Measurements from ENCODE around the gene DOP1B.
"Not testable (repeated sequence)": the region's sequence is repeated elsewhere in the genome, so short reads cannot be mapped to it uniquely, and the experiment has no call there.

Gene DOP1B

DNA sequence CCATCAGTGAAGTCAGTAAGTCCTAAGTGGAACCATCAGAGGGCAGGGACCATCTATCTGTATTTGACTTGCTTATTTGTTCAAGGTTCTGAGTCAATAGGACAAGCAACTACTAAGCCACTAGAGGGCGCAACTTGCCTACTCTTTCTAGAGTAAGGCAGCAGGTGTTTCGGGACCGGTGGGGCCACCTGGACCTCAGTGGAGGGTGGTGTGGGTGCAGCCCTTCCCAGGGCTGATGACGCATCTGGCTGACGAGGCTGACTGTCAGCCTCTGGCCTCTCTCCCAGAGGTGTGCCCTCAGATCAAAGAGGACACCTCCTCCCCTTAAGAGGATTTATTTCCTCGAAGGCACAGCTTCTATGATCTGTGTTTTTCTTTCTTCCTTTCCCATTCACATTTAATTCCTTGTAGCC is 15.1 kb upstream of the DOP1B start:
- peak; percentile 84 for DNase-seq

DNA sequence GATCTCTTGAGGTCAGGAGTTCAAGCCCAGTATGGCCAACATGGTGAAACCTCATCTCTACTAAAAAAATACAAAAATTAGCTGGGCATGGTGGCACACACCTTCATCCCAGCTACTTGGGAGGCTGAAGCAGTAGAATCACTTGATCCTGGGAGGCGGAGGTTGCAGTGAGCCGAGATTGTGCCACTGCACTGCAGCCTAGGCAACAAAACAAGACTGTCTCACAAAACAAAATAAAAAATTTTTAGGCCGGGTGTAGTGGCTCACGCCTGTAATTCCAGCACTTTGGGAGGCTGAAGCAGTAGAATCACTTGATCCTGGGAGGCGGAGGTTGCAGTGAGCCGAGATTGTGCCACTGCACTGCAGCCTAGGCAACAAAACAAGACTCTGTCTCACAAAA is 12.4 kb upstream of the DOP1B start:
- not testable (repeated sequence) for DNase-seq

DNA sequence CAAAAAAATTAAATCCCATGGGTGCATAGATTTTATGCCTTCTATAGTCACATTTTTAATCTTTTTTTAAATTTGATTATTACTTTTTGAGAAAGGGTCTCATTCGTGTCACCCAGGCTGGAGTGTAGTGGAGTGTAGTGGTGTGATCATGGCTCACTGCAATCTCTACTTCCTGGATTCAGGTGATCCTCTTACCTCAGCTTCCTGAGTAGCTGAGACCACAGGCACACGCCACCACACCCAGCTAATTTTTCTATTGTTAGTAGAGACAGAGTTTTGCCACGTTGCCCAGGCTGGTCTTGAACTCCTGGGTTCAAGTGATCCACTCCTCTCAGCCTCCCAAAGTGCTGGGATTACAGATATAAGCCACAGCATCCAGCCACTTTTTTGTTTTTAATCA is 11.4 kb upstream of the DOP1B start:
- no peak for DNase-seq

DNA sequence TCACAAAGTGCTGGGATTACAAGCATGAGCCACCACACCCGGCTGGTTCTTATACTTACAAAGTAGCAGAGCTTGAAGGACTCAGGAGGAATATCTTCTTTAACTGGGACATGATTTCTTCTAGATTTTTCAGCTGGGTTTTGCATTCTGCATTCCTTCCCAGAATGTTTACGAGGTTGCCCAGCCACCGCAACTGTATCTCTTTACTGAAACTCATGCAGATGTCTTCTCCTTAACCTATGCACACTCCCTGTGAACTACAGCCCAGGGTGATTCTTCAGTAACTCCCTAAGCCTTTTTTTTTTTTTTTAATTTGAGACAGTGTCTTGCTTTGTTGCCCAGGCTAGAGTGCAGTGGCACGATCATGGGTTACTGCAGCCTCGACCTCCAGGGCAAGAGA is 8.7 kb upstream of the DOP1B start:
- no peak for DNase-seq

DNA sequence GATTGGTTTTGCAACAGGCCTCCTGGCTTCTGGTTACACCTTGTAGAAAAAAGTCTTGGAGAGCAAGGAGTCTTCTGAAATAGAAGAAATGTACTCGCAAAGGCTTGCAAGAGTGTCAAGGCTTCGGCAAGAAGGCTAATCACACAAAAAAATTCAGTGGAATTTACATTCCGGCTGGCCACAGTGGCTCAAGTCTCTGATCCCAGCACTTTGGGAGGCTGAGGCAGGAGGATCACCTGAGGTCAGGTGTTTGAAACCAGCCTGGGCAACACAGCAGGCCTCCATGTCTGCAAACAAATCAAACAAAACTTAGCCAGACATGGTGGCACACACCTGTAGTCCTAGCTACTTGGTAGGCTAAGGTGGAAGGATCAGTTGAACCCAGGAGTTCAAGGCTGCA is 7.7 kb upstream of the DOP1B start:
- no peak for DNase-seq

DNA sequence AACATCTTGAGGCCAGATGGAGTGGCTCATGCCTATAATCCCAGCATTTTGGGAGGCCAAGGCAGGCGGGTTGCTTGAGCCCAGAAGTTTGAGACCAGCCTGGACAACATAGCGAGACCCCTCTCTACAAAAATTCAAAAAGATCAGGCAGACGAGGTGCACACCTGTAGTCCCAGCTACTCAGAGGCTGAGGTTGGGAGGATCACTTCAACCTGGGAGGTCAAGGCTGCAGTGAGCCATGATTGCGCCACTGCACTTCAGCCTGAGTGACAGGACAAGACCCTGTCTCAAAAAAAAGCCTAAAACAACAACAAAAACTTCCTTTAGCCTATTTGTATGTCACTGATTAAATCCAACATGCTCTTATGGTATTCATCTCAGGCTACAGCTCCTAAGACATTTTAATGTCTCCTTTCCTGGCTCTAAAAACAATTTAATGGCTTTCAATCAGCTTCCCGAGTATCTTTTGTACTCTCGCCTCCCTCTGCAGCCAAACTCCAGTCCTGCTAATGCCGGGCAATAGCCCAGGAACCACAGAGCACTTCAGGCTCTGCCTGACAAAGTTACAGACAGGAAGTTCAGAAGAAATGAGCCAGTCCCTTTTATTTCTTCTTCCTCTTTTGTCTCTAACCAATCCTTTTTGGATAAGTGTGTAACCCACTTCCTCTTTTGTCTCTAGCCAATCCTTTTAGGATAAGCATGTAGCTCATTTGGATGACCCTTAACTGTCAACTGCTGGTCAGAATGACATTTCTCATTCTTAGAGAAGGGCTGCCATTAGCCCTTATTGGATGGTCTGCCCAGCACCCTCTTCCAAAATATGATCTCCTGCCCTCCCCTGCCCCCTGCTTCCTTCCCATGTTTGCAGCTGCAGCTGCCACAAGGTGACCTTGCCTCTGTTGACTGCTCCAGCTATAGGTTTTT is 6.6 kb upstream of the DOP1B start:
- no peak for DNase-seq

DNA sequence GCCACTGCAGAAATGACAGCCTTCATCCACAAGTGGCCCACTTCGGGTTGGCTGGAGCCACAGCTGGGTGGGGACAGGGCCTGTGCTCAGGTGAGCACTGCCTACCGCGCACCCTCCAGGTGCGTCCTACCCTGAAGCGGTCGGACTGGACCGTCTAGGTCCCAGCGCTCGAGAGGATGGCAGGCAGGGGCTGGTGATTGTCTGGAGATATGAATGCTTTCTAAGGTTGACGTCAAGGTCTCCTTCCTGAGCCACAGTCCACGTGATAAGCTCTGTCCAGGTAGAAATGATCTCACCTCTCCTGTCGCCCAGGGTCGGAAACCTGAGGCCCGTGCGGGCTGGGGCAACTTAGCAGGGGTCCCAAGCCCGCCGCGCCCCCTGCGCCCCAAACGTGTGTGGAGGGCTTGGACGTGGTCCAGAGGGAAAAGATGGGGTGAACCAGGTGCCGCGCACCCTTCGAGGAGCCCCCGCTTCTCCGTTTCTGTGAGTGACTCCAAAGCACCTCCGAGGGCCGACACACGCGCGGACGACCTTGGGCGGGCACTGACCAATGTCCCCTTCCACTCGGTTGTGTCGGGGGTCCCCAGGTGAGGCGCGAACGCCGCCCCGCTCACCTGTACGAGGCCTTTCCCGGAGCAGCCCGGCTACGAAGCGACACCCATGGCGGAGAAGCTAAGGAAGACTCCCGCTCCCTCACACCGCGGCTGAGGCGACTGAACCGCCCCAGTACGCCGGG is 853 bp upstream of the DOP1B start:
- DNase-seq, result no peak

DNA sequence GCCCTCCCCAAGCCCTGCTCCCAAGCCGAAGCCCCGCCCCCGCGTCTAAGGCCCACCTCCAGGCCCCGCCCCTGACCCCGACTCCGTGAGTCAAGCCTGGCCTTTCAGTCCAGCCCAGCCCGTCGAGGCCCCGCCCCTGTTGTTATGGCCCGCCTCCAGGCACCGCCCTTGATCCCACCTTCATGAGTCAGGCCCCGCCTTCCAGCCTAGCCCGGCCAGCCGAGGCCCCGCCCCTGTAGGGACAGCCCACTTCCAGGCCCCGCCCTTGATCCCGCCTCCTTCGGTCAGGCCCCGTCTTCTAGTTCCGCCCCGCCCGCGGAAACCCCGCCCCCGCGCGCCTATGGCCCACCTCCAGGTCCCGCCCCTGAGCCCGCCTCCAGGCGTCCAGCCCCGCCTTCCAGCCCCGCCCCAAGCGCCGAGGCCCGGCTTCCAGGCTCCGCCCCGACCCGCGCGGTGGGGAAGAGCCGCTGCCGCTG is 247 bp upstream of the DOP1B start:
- DNase-seq, result peak; percentile 100

DNA sequence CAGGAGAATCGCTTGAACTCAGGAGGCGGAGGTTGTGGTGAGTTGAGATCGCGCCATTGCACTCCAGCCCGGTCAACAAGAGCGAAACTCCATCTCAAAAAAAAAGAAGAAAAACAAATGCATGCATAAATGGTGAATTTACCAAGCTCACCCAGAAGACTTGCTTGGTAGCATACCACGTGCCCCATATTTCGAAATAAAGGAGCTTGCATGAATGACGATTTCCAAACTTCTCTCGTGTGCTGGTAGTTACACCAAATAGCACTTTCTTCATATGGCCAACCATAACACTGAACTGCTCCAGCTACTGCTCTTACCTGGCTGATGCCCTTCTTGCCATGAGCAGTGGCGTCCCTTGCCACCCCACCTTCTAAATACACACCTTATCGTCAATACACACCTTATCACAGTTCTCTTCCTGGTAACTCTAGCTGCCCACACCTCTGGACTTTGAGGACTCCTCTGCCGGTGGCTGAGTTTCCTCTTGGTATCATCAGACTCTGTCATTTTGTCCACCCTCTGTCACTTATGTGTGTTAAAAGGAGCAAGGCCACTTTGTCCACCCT is 2.8 kb downstream of the DOP1B start:
- no peak for DNase-seq

DNA sequence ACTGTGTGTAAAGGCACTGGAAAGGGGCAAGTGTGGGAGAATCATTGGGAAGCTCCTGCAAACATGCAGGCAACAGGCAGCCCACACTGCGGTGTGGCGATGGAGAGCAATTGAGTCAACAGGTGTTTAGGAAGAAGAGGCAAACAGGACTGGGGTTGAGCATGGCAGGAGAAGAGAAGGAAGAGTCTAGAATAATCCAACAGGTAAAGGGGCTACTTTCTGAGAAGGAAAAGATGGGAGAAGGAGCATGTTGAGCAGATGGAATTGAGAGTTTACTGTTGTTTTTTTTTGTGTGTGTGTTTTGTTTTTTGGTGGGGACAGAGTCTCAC is 4.2 kb downstream of the DOP1B start:
- no peak for DNase-seq

DNA sequence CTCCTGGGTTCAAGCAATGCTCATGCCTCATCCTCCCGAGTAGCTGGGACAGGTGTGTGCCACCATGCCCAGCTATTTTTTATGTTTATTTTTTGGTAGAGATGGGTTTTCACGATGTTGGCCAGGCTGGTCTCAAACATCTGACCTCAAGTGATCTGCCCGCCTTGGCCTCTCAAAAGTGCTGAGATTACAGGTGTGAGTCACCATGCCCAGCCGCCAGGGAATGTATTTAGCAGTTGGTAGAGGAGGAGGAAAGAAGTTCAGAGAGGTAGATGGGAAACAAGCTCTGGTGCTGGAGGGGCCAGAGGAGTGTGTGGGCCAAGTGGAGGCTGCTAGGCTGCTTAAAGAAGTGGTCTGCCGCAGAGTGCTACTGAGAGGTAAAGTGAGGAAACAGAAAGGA is 6.0 kb downstream of the DOP1B start:
- DNase-seq, result no peak

DNA sequence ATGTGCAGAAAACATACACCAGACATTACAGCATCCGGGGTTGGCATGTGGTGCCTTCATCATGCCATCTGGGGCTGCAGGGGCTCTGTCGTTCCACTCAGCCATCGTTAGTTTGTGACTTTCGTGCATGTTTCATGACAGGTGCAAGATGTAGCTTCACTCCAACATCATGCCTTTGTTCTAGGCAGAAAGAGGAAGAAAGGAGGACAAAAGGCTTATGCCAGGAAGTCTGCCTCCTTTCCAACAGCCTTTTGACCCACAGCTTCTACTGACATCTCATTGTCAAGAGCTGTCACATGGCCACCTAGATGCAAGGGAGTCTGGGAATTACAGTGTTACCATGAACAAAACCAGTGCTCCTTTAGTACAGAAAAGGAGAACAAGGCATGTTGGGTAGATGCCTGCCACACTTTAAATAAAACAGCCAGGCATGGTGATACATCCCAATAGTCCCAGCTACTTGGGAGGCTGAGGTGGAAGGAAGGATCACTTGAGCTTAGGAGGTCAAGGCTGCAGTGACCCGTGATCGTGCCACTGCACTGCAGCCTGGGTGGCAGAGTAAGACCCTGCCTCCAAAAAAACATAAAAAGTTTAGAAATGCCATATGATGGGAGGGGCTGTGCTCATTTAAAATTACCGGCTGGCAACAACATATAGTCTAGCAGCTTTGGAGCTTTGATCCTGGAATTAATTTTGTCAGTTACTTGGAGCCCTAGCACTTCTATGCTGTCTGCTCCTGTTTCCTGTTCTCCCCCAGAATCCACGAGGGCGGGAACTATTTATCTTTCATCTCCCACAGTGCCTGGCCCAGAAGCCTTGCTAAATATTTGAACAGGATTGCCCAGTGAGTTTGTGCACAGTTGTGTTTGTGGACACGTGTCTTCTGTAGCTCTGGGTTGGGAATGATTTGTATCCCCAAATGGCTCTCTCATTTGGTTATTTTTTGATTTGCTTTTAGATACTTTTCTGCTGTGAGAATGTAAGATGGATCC is 7.4 kb downstream of the DOP1B start:
- DNase-seq, result no peak

DNA sequence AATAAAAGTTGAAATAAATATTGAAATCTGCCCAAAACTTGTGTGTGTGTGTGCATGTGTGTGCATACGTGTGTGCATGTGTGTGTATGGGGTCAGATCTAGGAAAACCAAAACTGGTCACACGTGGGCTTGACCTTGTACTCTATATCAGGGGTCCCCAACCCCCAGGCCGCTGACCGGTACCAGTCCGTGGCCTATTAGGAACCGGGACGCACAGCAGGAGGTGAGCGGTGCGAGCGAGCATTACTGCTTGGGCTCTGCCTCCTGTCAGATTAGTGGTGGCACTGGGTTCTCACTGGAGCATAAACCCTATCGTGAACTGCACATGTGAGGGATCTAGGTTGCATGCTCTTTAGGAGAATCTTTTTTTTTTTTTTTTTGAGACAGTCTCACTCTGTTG is 8.7 kb downstream of the DOP1B start:
- no peak for DNase-seq

DNA sequence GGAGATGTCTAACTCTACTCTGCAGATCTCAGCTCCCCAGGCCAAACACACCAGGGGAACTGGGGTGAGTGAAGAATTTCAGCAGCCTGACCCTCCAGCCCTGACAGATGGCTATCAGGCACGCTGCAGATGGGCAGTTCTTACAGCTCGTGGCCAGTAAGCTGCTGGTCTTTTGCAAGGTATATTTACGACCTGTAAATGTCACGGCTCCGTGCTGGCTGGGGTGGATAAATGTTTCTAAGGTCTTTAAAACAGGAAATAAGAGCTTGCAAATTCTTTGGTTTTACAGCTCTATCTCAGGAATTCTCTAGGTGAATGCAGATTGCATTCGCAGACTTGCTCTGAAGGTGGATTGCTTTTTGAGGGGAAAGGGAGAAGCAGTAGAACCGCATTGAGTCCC is 10.1 kb downstream of the DOP1B start:
- no peak for DNase-seq

DNA sequence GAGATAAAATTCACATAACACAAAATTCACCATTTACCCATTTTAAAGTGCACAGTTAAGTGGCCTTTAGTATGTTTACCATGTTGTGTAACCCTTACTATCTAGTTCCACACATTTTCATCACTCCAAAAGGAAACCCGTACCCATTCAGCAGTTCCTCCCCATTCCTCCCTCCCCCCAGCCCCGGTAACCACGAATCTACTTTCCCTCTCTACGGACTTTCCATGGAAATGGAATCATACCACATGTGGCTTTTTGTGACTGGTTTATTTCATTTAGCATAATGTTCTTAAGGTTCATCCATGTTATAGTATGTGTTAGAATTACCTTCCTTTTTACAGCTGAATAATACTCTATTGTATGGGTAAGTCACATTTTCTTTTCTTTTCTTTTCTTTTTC is 10.9 kb downstream of the DOP1B start:
- DNase-seq, result no peak

DNA sequence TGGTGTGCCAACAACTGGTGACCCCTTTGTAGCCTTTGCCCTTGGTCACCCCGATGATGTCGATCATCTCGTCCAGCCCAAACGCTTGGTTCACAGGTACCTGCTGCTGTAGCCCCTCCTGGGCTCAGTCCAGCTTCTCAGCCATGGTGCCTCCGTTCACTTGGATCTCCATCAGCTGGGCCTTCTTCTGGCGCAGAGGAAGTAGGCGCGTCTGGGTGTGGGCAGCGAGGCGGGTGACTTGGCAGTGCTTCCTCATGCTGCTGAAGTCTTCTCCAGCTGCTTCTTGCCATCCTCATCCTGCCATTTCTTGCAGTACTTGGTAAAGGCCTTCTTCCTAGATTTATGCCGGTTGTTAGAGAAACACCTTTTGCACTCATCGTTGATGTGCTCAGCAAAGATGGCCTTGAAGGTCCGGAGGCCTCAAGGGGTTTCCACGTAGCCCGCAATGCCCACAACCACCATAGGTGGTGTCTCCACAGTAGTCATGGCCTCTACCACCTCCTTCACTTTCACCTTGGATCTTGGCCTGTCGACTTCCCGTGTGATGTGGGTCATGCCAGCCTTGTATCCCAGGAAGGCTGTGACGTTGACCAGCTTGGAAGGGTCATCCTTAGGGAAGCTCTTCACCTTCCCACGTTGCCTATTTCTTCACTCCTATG is 13.0 kb downstream of the DOP1B start:
- no peak for DNase-seq

DNA sequence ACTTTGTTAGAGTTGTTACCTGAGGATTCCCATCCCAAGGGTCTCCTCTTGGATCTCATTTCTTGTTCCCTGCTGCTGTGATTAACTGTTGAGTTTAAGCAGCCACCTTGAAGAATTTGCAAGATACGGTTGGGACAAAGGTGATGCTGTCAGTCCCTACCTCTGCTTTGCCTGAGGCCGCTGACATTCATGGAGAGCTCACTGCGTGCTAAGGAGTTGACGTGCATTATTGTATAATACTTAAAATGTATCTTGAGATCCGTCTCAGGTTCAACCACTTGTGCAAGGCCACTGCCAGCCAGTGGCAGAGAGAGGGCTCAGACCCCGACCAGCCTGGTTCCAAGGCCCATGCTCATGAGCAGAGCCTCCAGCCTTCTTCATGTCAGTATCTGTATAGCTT is 14.2 kb downstream of the DOP1B start:
- DNase-seq, result no peak

DNA sequence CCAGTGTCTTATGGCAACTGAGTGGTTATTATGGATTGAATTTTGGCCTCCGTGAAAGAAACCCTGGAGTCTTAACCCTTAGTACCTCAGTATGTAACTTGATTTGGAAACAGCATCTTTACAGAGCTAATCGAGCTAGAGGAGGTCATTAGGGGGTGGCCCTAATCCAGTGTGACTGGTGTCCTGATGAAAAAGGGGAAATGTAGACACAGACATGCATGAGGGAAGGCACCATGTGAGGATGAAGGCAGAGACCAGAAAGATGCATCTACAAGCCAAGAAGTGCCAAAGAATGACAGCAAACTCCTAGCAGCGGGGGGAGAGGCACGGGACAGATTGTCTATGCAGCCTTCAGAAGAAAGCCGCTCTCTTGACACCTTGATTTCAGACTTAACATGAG is 14.7 kb downstream of the DOP1B start:
- no peak for DNase-seq

DNA sequence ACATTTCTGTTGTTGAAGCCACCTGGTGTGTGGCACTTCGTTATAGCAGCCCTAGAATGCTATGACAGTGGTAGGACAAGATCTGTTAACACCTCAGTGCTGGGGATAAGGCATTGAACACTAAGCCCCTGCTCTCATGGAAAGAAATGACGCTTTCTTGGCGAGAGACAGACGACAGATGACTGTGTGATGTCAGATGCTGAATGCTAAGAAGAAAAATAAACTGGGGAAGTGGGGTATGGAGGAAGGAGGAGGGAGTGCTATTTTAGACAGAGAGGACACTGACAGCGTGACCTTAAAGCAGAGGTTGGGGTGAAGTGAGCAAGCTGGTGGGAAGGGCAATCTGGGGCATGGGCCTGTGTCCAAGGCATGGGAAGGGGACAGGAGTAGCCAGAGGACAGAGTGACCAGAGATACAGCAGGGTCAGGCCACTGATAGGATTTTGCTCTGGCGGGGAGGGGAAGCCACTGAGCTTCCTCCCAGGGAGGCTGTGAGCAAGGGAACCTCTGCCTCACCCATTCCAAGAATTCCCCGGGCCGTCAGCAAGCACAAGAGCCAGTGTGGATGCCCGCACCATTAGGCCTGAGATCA is 15.2 kb downstream of the DOP1B start:
- DNase-seq, result no peak

DNA sequence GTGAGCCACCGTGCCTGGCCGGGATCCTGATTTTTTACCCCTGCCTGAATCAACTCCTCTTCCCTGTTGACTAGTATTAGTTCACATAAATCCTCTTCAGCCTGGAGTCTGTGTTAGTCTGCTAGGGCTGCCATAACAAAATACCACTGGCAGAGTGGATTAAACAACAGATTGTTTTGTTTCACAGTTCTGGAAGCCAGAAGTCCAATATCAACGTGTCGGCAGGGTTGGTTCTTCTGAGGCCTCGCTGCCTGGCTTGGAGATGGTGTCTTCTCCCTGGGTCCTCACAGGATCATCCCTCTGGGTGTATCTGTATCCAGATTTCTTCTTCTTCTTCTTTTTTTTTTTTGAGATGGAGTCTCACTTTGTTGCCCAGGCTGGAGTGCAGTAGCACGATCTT is 18.2 kb downstream of the DOP1B start:
- no peak for DNase-seq

DNA sequence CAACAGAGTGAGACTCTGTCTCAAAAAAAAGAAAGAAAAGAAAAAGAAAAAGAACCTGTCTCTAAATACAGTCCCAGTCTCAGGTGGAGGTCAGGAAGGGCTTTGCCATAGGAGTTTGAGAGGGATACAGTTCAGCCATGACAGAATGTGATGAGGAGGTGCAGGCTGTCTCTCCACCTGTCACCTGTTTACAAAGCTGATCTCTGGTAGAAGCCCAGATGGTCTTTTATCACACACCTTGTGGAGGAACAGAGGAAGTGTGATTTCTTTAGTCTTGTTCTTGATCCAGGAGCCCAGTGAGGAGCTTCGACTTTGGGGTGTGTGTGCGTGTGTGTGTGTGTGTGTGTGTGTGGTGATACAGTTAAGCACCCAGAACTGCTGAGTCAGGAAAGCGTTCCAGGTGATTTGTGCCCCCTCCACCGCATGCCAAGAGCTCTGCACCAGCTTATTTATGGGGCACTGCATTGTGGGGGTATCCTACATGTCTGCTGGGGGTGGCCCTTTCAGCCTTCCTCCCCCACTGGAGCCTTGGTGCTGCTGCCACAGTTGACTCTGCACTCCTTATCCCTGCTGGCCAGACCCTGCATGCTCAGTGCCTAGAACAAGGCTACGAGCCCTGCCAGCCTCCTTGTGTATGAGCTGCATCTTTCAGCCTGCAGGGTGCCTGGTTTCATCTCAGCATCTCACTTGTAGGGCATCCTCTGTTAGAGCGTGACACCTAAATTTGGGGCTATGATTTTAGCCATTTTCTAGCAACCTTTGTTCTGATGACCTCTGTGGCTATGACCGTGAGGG is 19.3 kb downstream of the DOP1B start:
- no peak for DNase-seq
